ENCODE measurements around the gene GSTA1.
"Not testable (repeated sequence)": the region's sequence is repeated elsewhere in the genome, so short reads cannot be mapped to it uniquely, and the experiment has no call there.

Gene GSTA1

DNA sequence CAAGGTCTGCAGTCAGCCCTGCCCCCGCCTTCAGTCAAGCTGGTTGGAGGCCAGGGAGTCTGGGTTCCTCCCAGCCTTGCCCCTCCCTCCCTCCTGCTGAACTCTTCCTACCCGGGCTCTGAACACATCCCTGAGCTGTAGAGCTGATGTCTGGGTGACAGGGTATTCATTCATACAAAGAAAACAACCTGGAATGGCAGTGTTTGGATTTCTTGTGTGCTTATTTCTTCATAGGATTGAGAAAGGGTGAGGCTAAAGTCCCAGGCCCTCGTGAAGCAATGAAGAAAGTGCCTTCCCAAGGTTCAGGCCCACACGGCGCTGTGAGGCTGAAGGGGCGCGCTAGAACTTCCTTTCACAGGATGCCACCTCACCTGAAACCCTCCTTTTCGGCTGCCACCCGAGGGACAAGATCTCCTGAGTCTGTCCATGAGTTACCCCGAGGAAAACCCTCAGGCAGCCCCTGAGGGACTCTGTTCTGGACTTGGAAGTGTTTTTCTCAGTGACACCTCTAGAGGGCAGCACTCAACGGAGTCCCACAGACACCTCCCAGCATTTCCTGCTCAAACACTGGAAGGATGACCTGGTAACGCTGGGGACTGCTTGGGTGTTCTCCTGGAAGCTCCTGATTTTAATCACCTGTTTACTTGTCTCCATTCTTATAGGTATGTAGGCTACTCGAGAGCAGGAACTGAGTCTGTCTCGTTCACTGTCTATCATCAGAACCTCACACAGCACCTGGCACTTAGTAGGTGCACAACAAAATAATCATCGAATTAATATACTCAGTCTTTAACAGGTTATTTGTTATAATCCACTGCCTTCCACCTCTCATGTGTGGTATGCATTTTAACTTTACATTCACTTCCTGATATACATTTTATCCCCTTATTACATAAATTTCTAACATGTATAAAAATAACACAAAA lies 11.8 kb upstream of the GSTA1 start:
- DNase-seq (ENCODE audit: low read depth): peak; percentile 5
- no peak overlapping the region for H3K4me3 ChIP-seq (ENCODE audit: low read depth, low read length)
- peak; percentile 82 for TF ChIP-seq CTCF (IDR thresholded peaks at IDR 0.05; ENCODE audit: low read depth, low read length, missing control alignments)

GRCh38 chr6:52814545-52814944 lies 10.9 kb upstream of the GSTA1 start:
- DNase-seq (ENCODE audit: low read depth); H3K4me3 ChIP-seq (ENCODE audit: low read depth, low read length): not testable (repeated sequence)

DNA sequence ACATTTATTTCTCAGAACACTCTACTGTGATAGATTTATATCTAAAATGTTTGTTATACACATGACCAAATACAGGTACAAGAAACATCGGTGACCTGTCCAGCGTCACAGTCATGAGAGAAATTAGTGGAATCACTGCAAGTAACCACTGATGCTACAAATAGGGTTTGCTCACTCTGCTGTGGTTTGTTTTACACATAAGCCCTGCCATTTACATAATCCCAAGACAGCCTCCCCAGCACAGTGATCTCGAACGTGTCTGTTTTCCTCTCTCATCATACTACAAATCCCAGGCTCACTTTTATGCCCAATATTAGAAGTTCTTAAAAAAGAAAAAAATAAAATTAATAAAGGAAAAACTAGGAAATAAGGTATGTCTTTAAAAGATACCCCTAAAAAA lies 6.2 kb upstream of the GSTA1 start:
- H3K4me3 ChIP-seq (ENCODE audit: low read depth, low read length); DNase-seq (ENCODE audit: low read depth): not testable (repeated sequence)

DNA sequence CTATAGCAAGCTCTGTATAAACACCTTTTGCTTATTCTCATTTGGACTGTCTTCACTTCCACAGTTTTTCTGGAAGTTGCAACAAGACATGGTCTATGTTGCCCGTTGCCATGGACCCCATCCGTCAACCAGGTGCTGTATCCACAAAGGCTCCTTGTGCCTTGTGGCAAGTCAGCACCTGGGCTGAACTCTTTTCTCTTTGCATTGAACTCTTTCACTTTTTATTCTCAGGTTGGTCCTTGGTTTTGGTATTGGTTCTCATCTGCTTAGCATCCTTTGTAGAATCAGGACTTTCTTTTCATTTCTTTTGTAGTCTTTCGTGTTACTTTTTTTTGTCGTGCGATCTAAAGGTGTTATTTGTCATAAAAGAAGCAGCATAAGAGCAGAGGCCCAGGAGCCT lies 5.0 kb upstream of the GSTA1 start:
- TF ChIP-seq CTCF (IDR thresholded peaks at IDR 0.05; ENCODE audit: low read depth, low read length, missing control alignments): no peak
- DNase-seq (ENCODE audit: low read depth): no peak
- H3K4me3 ChIP-seq (ENCODE audit: low read depth, low read length): no peak overlapping the region

DNA sequence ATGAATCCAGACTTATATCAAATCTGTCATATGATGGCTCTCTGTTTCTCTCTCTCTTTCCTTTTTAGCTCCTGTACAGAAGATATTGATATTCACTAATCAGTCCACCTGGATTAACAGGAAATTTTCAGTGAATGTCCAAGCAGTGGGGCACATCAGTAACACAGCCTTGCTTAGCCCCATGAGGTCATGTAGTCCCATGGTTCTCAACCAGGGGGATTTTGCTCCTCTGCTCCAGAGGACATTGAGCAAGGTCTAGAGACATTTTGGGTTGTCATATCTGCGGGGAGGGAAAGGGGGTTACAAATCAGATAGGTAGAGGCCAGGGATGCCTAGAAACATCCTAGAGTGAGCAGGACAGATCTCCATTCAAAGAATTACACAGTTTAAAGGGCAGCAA lies 810 bp downstream of the GSTA1 start:
- no peak for DNase-seq (ENCODE audit: low read depth)
- no peak for TF ChIP-seq CTCF (IDR thresholded peaks at IDR 0.05; ENCODE audit: low read depth, low read length, missing control alignments)
- no peak overlapping the region for H3K4me3 ChIP-seq (ENCODE audit: low read depth, low read length)

DNA sequence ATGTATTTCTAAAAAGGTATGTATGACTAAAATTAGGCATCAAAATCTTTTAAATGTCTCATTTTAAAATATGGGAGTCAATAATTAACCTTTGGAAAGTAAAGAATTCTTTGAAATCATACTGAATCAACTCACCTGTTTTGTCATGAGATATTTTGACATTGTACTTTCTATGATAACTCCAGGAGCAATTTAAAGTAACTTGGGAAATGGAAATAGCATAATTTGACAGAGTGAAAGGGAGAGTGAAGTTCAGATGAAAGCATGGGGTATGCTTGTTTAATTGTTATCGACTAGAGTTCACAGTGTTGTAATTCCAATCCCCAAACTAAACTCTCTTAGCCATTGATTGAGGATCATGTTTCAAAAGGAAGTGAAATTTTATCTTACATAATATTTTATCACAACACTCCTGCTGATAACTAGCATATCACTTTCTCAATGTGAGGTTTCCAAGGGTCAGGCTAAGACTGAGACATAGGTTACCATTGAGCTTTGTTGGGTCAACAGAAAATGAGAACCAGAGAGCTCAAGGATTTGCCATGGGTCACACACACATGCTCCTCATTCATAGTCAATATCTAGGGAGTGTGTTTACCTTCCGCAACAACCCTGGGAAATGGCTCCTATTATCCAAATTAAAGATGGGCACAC lies 2.3 kb downstream of the GSTA1 start:
- TF ChIP-seq CTCF (IDR thresholded peaks at IDR 0.05; ENCODE audit: low read depth, low read length, missing control alignments): no peak
- H3K4me3 ChIP-seq (ENCODE audit: low read depth, low read length): no peak overlapping the region
- no peak for DNase-seq (ENCODE audit: low read depth)

- not testable (repeated sequence) for H3K4me3 ChIP-seq (ENCODE audit: low read depth, low read length); DNase-seq (ENCODE audit: low read depth)
Measured at GRCh38 chr6:52799272-52799671, 4.3 kb downstream of the GSTA1 start.

- DNase-seq (ENCODE audit: low read depth); H3K4me3 ChIP-seq (ENCODE audit: low read depth, low read length): not testable (repeated sequence)
Measured at GRCh38 chr6:52794366-52794765, 9.2 kb downstream of the GSTA1 start.

GRCh38 chr6:52790861-52791260 lies 12.8 kb downstream of the GSTA1 start:
- H3K4me3 ChIP-seq (ENCODE audit: low read depth, low read length): no peak overlapping the region
- no peak for DNase-seq (ENCODE audit: low read depth)
- no peak for TF ChIP-seq CTCF (IDR thresholded peaks at IDR 0.05; ENCODE audit: low read depth, low read length, missing control alignments)

DNA sequence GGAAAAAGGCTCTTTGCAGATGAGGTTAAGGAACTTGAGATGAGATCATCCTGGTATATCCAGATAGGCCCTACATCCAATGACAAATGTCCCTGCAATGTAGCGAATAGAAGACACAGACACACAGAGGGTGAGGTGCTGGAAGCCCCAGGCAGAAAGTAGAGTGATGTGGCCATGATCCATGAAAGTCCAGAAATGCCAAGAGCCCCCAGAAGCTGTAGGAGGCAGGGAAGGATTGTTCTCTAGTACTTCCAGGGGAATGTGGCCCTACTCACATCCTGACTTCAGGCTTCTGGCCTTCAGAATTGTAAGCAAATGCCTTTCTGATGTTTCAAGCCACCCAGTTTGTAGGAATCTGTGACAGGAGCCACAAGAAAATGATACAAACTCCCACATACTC lies 14.0 kb downstream of the GSTA1 start:
- H3K4me3 ChIP-seq (ENCODE audit: low read depth, low read length); DNase-seq (ENCODE audit: low read depth): not testable (repeated sequence)

All from GM12864 (cell line).